ENCODE results near the gene NT5DC1.

DNA sequence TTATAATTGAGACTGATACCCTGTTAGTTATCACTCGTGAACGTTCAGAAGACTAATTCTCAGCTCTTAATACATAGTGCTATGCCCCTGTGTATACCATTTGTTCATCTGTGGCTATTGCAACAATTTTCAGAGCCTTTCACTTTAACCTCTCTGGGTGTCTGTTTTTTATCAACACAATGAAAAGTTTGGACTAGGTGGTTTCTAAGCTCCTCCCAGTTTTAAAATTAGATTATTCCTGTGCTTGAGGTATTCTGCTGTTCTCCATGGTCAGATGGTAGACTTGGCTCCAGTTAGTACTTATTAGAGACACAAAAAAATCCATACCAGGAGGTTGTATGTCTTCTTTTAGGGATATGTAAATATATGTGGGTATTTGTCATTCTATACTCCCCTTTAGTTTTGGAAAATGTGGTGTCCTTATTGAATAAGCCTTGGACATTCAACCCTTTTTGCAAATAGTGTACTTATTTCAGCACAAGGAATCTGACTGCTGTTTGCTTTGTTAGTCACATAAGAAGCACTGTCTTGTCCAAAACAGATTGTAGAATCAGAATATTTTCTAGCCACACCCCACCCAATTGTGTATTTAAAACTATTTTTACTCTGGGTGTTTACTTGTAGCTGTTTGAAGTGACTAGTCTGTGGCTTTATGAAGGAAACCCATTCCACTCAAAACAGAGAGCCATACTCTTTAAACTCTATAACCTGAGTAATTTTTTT is 27.3 kb downstream of the NT5DC1 start:
- TF ChIP-seq, protein P1, sequence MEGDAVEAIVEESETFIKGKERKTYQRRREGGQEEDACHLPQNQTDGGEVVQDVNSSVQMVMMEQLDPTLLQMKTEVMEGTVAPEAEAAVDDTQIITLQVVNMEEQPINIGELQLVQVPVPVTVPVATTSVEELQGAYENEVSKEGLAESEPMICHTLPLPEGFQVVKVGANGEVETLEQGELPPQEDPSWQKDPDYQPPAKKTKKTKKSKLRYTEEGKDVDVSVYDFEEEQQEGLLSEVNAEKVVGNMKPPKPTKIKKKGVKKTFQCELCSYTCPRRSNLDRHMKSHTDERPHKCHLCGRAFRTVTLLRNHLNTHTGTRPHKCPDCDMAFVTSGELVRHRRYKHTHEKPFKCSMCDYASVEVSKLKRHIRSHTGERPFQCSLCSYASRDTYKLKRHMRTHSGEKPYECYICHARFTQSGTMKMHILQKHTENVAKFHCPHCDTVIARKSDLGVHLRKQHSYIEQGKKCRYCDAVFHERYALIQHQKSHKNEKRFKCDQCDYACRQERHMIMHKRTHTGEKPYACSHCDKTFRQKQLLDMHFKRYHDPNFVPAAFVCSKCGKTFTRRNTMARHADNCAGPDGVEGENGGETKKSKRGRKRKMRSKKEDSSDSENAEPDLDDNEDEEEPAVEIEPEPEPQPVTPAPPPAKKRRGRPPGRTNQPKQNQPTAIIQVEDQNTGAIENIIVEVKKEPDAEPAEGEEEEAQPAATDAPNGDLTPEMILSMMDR (IDR thresholded peaks at IDR 0.05 in 4 of 5, conservative IDR thresholded peaks at IDR 0.05 in 1 of 5), result no peak
- TF ChIP-seq POLR2A (IDR thresholded peaks at IDR 0.05), result no peak
